ENCODE results near the gene CD40.

Gene CD40

GRCh38 chr20:46128310-46129151 lies 10.4 kb downstream of the CD40 start:
- peak; percentile 16 to 23 for DNase-seq (ENCODE audit: low read depth in 2 of 2)
- TF ChIP-seq CTCF (IDR thresholded peaks at IDR 0.05; ENCODE audit: low read depth, low read length) = peak; percentile 65
- H3K4me3 ChIP-seq (replicated peaks in 1 of 2; ENCODE audit: low read depth in 2 of 2, low read length in 2 of 2) = no peak overlapping the region

- H3K4me3 ChIP-seq (replicated peaks in 1 of 2; ENCODE audit: low read depth in 2 of 2, low read length in 2 of 2) = no peak overlapping the region
- TF ChIP-seq CTCF (IDR thresholded peaks at IDR 0.05; ENCODE audit: low read depth, low read length) = no peak
Observed at GRCh38 chr20:46129955-46130481, 11.9 kb downstream of the CD40 start.

GRCh38 chr20:46130534-46130933 lies 12.4 kb downstream of the CD40 start:
- no peak for TF ChIP-seq CTCF (IDR thresholded peaks at IDR 0.05; ENCODE audit: low read depth, low read length)
- H3K4me3 ChIP-seq (replicated peaks in 1 of 2; ENCODE audit: low read depth in 2 of 2, low read length in 2 of 2) = no peak overlapping the region
- no peak for DNase-seq (ENCODE audit: low read depth in 2 of 2)

More at GRCh38 chr20:46129955-46130481, 11.9 kb downstream of the CD40 start:
- DNase-seq (ENCODE audit: low read depth in 2 of 2) = no peak

- DNase-seq (ENCODE audit: low read depth in 2 of 2) = peak; percentile 26 to 27
- no peak for TF ChIP-seq CTCF (IDR thresholded peaks at IDR 0.05; ENCODE audit: low read depth, low read length)
Observed at GRCh38 chr20:46131396-46131795, 13.3 kb downstream of the CD40 start.

GRCh38 chr20:46132705-46133120 lies 14.6 kb downstream of the CD40 start:
- TF ChIP-seq CTCF (IDR thresholded peaks at IDR 0.05; ENCODE audit: low read depth, low read length) = peak; percentile 88
- DNase-seq (ENCODE audit: low read depth in 2 of 2) = peak; percentile 62 to 71
- no peak overlapping the region for H3K4me3 ChIP-seq (replicated peaks in 1 of 2; ENCODE audit: low read depth in 2 of 2, low read length in 2 of 2)

More at GRCh38 chr20:46131396-46131795, 13.3 kb downstream of the CD40 start:
- H3K4me3 ChIP-seq (replicated peaks in 1 of 2; ENCODE audit: low read depth in 2 of 2, low read length in 2 of 2) = no peak overlapping the region

GRCh38 chr20:46133886-46134654 lies 16.0 kb downstream of the CD40 start:
- TF ChIP-seq CTCF (IDR thresholded peaks at IDR 0.05; ENCODE audit: low read depth, low read length) = no peak
- DNase-seq (ENCODE audit: low read depth in 2 of 2) = no peak
- no peak overlapping the region for H3K4me3 ChIP-seq (replicated peaks in 1 of 2; ENCODE audit: low read depth in 2 of 2, low read length in 2 of 2)

Data from cardiac fibroblast (primary cell).